Measurements from ENCODE around the gene WFDC12.

DNA sequence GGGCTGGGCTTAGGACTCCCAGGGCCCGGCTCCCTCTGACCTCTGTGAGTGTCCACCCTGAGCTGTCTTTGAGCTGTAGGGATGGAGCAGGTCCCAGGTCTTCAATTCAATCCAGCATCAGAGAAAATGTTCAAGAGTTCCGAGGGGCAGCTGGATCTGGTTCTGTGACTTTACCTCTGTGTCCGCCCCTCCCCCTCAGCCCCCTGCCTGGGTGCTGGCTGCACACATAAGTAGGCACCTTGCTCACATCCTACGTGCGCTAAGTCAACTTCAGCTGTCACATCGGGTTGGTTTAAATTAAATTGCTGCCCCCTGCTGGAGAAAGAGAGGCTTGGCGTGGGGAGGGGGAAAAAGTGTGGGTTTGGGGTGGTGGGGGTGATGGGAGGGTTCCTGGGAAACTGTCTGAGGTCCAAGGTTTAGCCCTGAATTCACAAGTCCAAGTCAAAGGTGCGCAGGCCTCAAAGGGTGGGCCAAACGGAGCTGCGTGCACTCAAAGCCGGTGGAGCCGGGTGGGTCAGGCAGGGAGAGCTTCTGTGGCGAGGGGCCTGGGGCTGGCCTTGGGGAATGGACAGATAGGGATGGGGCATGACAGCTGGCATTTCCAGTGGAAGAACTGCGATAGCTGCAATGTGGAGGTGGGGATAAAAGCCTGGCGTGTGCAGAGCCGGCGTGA lies 12.3 kb downstream of the WFDC12 start:
- no peak for TF ChIP-seq POLR2AphosphoS5 (IDR thresholded peaks at IDR 0.05; ENCODE audit: low read depth, low read length)
- TF ChIP-seq TAF1 (IDR thresholded peaks at IDR 0.05; ENCODE audit: borderline replicate concordance, insufficient read depth, low read length) = no peak
- TF ChIP-seq, protein P1, sequence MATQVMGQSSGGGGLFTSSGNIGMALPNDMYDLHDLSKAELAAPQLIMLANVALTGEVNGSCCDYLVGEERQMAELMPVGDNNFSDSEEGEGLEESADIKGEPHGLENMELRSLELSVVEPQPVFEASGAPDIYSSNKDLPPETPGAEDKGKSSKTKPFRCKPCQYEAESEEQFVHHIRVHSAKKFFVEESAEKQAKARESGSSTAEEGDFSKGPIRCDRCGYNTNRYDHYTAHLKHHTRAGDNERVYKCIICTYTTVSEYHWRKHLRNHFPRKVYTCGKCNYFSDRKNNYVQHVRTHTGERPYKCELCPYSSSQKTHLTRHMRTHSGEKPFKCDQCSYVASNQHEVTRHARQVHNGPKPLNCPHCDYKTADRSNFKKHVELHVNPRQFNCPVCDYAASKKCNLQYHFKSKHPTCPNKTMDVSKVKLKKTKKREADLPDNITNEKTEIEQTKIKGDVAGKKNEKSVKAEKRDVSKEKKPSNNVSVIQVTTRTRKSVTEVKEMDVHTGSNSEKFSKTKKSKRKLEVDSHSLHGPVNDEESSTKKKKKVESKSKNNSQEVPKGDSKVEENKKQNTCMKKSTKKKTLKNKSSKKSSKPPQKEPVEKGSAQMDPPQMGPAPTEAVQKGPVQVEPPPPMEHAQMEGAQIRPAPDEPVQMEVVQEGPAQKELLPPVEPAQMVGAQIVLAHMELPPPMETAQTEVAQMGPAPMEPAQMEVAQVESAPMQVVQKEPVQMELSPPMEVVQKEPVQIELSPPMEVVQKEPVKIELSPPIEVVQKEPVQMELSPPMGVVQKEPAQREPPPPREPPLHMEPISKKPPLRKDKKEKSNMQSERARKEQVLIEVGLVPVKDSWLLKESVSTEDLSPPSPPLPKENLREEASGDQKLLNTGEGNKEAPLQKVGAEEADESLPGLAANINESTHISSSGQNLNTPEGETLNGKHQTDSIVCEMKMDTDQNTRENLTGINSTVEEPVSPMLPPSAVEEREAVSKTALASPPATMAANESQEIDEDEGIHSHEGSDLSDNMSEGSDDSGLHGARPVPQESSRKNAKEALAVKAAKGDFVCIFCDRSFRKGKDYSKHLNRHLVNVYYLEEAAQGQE (IDR thresholded peaks at IDR 0.05; ENCODE audit: insufficient read depth in 1 of 2, low read depth in 2 of 2, low read length in 2 of 2) = no peak
- no peak for TF ChIP-seq SIN3A (IDR thresholded peaks at IDR 0.05; ENCODE audit: borderline replicate concordance, insufficient read depth, low read length)
